ENCODE results near the gene FOXF1.

Gene FOXF1

GRCh38 chr16:86499889-86500707 lies 10.2 kb upstream of the FOXF1 start:
- no peak overlapping the region for H3K4me3 ChIP-seq (ENCODE audit: low read depth, low read length)
- DNase-seq (ENCODE audit: low read depth): no peak
- TF ChIP-seq, protein P1, sequence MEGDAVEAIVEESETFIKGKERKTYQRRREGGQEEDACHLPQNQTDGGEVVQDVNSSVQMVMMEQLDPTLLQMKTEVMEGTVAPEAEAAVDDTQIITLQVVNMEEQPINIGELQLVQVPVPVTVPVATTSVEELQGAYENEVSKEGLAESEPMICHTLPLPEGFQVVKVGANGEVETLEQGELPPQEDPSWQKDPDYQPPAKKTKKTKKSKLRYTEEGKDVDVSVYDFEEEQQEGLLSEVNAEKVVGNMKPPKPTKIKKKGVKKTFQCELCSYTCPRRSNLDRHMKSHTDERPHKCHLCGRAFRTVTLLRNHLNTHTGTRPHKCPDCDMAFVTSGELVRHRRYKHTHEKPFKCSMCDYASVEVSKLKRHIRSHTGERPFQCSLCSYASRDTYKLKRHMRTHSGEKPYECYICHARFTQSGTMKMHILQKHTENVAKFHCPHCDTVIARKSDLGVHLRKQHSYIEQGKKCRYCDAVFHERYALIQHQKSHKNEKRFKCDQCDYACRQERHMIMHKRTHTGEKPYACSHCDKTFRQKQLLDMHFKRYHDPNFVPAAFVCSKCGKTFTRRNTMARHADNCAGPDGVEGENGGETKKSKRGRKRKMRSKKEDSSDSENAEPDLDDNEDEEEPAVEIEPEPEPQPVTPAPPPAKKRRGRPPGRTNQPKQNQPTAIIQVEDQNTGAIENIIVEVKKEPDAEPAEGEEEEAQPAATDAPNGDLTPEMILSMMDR (IDR thresholded peaks at IDR 0.05; ENCODE audit: control insufficient read depth, extremely low read depth, insufficient read depth): no peak

DNA sequence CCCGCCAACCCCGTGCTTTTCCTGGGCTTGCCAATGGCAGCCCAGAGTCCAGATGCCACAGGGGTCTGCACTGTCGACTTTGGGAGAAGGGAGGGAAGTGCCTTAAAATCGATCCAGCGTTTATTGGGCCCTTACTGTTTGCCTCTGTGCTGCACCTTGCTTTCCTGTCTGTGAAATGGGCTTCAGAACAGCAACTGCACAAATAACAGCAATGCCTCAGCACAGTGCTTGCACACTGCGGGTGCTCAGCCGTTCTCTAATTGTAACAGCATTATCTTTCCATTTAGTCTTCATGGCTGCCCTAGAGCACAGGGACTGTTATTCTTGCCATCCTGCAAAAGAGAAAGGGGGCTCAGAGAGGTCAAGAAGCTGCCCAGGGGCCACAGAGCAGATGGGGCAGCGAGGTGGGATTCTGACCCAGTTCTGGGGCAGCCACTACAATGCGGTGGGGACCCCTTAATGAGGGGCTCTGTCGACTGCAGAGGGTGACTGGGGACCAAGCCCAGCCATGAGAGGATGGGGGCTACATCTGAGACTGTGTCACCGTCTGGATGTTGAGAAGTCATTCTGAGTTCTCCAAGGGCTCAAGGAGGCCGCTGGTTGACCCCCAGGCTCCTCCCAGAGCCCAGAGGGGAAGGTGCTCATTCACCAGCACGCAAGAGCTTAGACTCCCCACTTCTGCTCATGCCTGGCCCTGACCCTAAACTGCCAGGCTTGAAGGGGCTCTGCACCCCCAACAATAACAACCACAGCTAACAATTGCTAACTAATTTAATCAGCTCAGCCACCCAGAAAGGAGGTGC lies 9.4 kb upstream of the FOXF1 start:
- TF ChIP-seq, protein P1 (IDR thresholded peaks at IDR 0.05; ENCODE audit: control insufficient read depth, extremely low read depth, insufficient read depth): no peak
- no peak for DNase-seq (ENCODE audit: low read depth)
- no peak overlapping the region for H3K4me3 ChIP-seq (ENCODE audit: low read depth, low read length)

DNA sequence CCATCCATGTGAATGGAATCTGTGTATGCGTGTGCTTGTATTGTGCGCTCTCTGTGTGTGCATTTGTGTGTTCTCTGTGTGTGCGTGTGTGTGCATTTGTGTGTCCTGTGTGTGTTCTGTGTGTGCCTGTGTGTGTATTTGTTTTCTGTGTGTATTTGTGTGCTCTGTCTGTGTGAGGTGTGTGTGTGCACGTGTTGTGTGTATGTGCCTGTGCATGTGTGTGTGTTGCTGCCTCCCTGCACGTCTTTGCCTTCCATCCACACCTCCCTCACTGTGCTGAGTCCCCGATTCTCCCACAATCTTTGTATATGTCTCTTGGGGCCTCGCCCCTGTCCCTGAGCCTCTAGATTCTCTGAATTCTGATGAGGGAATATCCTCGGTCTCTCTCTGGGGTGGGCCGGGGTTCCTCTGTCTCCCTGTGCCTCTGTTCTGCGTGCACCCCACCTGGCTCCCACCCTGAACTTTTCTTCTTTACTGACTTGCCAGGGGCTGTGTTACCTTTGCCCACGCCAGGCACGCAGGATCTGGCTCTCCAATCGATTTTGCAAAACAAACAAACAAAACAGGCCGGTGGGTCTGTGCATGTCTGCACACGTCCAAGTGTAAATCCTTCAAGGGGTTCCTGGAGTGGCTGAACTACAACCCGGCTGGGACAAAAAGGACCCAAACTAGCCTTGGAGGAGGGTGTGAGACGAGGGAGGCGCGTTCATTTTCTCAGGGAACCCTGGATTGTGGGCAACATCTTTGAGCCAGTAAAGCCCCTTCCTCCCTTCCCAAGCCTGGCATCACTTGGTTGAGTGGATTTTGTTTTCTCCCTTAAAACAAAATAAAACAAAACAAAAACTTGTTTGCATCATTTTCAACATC lies 8.1 kb upstream of the FOXF1 start:
- TF ChIP-seq, protein P1 (IDR thresholded peaks at IDR 0.05; ENCODE audit: control insufficient read depth, extremely low read depth, insufficient read depth): no peak
- no peak overlapping the region for H3K4me3 ChIP-seq (ENCODE audit: low read depth, low read length)
- no peak for DNase-seq (ENCODE audit: low read depth)

DNA sequence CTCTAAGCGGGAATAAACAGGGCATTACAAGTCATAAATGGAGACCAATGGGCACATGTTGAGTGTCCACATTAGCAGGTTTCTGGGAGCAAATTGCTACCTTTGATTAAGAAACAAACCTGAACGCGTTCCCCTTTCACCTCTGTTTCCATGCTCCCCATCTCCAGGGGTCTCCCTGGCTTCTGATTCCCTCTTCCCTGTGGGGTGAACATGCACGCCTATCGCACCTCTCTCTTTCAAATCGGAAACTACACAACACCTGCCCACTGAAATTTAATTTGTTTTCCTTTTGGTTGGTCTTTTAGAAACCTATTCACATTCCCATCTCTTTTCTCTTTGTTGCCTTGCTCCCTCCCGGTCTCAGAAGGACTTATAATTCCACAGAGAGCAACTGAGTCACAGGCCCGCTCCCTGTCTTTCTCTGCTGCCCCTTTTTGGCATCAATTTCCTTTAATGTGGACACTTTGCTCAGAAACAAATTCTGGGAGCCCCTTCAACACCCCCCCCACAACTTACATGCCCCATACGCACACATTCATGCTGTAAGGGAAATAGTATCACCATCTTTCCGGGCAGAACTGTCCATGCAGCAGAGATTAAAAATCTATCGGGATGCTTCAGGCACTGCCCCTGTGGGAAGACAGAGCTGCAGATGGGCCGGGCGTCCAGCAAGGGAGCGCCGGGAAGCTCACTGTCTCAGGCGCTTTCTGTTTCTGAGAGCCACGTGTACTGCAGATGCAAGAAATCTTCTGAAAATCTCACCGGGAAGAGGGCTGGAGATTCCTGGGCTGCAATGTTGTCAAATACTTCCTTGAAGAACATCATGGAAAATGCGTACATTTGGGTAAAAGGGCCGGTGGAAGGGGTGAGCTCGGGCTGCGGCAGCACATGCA lies 7.2 kb upstream of the FOXF1 start:
- DNase-seq (ENCODE audit: low read depth): no peak
- H3K4me3 ChIP-seq (ENCODE audit: low read depth, low read length): no peak overlapping the region
- TF ChIP-seq, protein P1 (IDR thresholded peaks at IDR 0.05; ENCODE audit: control insufficient read depth, extremely low read depth, insufficient read depth): no peak

GRCh38 chr16:86503830-86504229 lies 6.5 kb upstream of the FOXF1 start:
- TF ChIP-seq, protein P1 (IDR thresholded peaks at IDR 0.05; ENCODE audit: control insufficient read depth, extremely low read depth, insufficient read depth): no peak
- no peak overlapping the region for H3K4me3 ChIP-seq (ENCODE audit: low read depth, low read length)
- DNase-seq (ENCODE audit: low read depth): no peak

Data from LNCaP clone FGC (cell line).